ENCODE measurements around the gene MYO1D.

MYO1D gene

GRCh38 chr17:32489320-32490100 lies 387.4 kb downstream of the MYO1D start:
- TF ChIP-seq, protein P1, sequence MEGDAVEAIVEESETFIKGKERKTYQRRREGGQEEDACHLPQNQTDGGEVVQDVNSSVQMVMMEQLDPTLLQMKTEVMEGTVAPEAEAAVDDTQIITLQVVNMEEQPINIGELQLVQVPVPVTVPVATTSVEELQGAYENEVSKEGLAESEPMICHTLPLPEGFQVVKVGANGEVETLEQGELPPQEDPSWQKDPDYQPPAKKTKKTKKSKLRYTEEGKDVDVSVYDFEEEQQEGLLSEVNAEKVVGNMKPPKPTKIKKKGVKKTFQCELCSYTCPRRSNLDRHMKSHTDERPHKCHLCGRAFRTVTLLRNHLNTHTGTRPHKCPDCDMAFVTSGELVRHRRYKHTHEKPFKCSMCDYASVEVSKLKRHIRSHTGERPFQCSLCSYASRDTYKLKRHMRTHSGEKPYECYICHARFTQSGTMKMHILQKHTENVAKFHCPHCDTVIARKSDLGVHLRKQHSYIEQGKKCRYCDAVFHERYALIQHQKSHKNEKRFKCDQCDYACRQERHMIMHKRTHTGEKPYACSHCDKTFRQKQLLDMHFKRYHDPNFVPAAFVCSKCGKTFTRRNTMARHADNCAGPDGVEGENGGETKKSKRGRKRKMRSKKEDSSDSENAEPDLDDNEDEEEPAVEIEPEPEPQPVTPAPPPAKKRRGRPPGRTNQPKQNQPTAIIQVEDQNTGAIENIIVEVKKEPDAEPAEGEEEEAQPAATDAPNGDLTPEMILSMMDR (IDR thresholded peaks at IDR 0.05; ENCODE audit: control extremely low read depth, extremely low read depth, low read depth, missing control alignments), result no peak
- ChIA-PET POLR2A (interaction anchor here (0.5 to 1.6 kb wide), 3 partner anchors 28 to 316 kb away, joined by 3 to 4 read pairs (median 3); no protein-coding TSS in a partner anchor), CTCF (interaction anchor here (0.8 to 15.0 kb wide), 8 partner anchors 10 to 388 kb away, joined by 3 to 177 read pairs (median 8); partner anchors contain the start of gene MYO1D)
- DNase-seq (ENCODE audit: extremely low spot score), result peak; percentile 29

DNA sequence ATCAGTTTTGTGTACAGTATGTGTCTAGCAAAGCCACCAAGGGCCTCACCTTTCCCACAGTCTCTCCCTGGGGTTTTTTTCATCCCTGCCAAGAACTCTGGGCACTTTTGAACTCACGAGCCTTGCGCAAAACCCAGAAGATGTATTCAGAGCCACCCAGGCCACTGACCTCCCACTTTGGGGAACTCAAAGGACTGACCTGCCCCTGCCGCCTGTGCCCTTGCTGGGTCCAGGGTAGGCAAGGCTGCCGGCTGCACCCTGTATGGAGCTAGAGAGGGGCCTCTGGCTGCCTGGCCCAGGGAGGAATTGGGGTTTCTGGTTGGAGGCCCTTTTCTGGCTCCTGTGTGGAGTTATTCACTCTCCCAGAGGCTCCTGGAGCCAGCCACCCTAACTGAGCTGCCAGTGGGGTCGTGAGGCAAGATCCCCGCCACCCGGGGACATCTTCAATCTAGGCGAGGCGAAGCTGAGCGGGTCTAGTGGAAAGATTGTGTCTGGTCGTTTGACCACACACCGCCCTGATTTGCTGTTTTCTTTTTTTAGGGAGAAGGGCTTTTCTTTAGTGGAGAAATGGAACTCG lies 388.2 kb downstream of the MYO1D start:
- CTCF ChIA-PET, result interaction anchor here (0.8 to 15.0 kb wide), 13 partner anchors 9 to 428 kb away, joined by 3 to 177 read pairs (median 4); partner anchors contain the start of gene MYO1D
- no peak for DNase-seq (ENCODE audit: extremely low spot score)
- TF ChIP-seq, protein P1 (IDR thresholded peaks at IDR 0.05; ENCODE audit: control extremely low read depth, extremely low read depth, low read depth, missing control alignments), result no peak
- POLR2A ChIA-PET, result no interaction called here

DNA sequence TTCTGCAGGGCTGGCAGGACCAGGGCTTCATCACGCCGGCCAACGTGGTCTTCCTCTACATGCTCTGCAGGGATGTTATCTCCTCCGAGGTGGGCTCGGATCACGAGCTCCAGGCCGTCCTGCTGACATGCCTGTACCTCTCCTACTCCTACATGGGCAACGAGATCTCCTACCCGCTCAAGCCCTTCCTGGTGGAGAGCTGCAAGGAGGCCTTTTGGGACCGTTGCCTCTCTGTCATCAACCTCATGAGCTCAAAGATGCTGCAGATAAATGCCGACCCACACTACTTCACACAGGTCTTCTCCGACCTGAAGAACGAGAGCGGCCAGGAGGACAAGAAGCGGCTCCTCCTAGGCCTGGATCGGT lies 388.8 kb downstream of the MYO1D start:
- CTCF ChIA-PET, result interaction anchor here (1.0 to 15.0 kb wide), 12 partner anchors 12 to 428 kb away, joined by 3 to 177 read pairs (median 4); partner anchors contain the start of gene MYO1D
- POLR2A ChIA-PET, result interaction anchor here (0.6 to 1.4 kb wide), 2 partner anchors 63 to 234 kb away, joined by 3 to 4 read pairs; no protein-coding TSS in a partner anchor

GRCh38 chr17:32487473-32488176 lies 389.3 kb downstream of the MYO1D start:
- peak; percentile 59 for DNase-seq (ENCODE audit: extremely low spot score)
- TF ChIP-seq, protein P1 (IDR thresholded peaks at IDR 0.05; ENCODE audit: control extremely low read depth, extremely low read depth, low read depth, missing control alignments), result no peak
- CTCF ChIA-PET, result interaction anchor here (1.0 to 15.0 kb wide), 17 partner anchors 7 to 449 kb away, joined by 3 to 177 read pairs (median 4); partner anchors contain the start of gene MYO1D
- POLR2A ChIA-PET, result interaction anchor here (0.6 to 1.9 kb wide), 3 partner anchors 30 to 235 kb away, joined by 3 to 6 read pairs (median 4); no protein-coding TSS in a partner anchor

More for the DNA sequence above, 388.8 kb downstream of the MYO1D start:
- DNase-seq (ENCODE audit: extremely low spot score), result no peak
- TF ChIP-seq, protein P1 (IDR thresholded peaks at IDR 0.05; ENCODE audit: control extremely low read depth, extremely low read depth, low read depth, missing control alignments), result no peak

- POLR2A ChIA-PET, result interaction anchor here (1.0 to 1.9 kb wide), 3 partner anchors 30 to 235 kb away, joined by 3 to 6 read pairs (median 4); no protein-coding TSS in a partner anchor
- peak; percentile 85 for DNase-seq (ENCODE audit: extremely low spot score)
- CTCF ChIA-PET, result interaction anchor here (0.9 to 15.0 kb wide), 17 partner anchors 8 to 450 kb away, joined by 3 to 177 read pairs (median 4); partner anchors contain the start of genes MYO1D and PSMD11
- TF ChIP-seq, protein P1 (IDR thresholded peaks at IDR 0.05; ENCODE audit: control extremely low read depth, extremely low read depth, low read depth, missing control alignments), result no peak
These were observed 390.0 kb downstream of the MYO1D start, which contains the start of gene CDK5R1 for GRCh38 chr17:32486701-32487472. CDK5R1 (plus strand) TSS chr17:32486993; CDS start chr17:32487621, 628 bp downstream.
